NB4 (cell line): ENCODE data around the gene CDC42EP1.

ENCODE experiments used
- DNase-seq: peaks from one replicate; pipeline ENCODE4 v3.0.0; 2010; ENCODE audit warnings: low read depth
- H3K4me3 ChIP-seq: one replicate; pipeline ENCODE4 v1.5.1; 2011; ENCODE audit warnings: mild to moderate bottlenecking, low read depth, low read length, moderate library complexity
- CTCF ChIP-seq: IDR thresholded peaks from one replicate; pipeline ENCODE4 v1.5.1; 2012; ENCODE audit warnings: low read depth, low read length
- MAX ChIP-seq: IDR thresholded peaks from 2 replicates; pipeline ENCODE4 v1.6.1; 2011; ENCODE audit warnings: low read depth, low read length
- MYC ChIP-seq: IDR thresholded peaks from 2 replicates; pipeline ENCODE4 v1.6.1; 2011; ENCODE audit warnings: low read depth, low read length
- POLR2A ChIP-seq: IDR thresholded peaks from 2 replicates; pipeline ENCODE4 v1.6.1; 2011; ENCODE audit warnings: mild to moderate bottlenecking; ENCODE audit not compliant: insufficient read length; ENCODE audit errors: extremely low read depth

CDC42EP1 gene

GRCh38 chr22:37517826-37518450, 42.3 kb upstream of the CDC42EP1 start:
- TF ChIP-seq POLR2A, result no peak
- TF ChIP-seq MAX, result no peak
- TF ChIP-seq MYC, result no peak
- TF ChIP-seq CTCF, result no peak
- DNase-seq, result no peak
- no peak overlapping the region for H3K4me3 ChIP-seq

GRCh38 chr22:37518509-37519267, 41.6 kb upstream of the CDC42EP1 start:
- no peak overlapping the region for H3K4me3 ChIP-seq
- TF ChIP-seq POLR2A (no peak), MAX (no peak), CTCF (no peak), MYC (no peak)
- DNase-seq, result peak; percentile 42

- no peak within 1 kb of the TSS for H3K4me3 ChIP-seq
- peak; percentile 61 for DNase-seq
- TF ChIP-seq MYC, result no peak
- TF ChIP-seq MAX, result no peak
- TF ChIP-seq POLR2A, result no peak
- no peak for TF ChIP-seq CTCF
Observed at GRCh38 chr22:37519268-37520195, 40.7 kb upstream of the CDC42EP1 start, which contains the start of gene CARD10. CARD10 (minus strand) TSS chr22:37519415; CDS start chr22:37519200, 215 bp downstream.

GRCh38 chr22:37520776-37521191, 39.5 kb upstream of the CDC42EP1 start:
- DNase-seq, result no peak
- no peak for TF ChIP-seq MAX
- no peak for TF ChIP-seq POLR2A
- TF ChIP-seq MYC, result no peak
- H3K4me3 ChIP-seq, result no peak overlapping the region

GRCh38 chr22:37521236-37521739, 39.0 kb upstream of the CDC42EP1 start:
- H3K4me3 ChIP-seq, result no peak overlapping the region
- TF ChIP-seq POLR2A, result no peak
- no peak for TF ChIP-seq MYC
- TF ChIP-seq MAX, result no peak
- no peak for TF ChIP-seq CTCF
- no peak for DNase-seq
